HUES64 (cell line): Measurements from ENCODE around the gene ADGRL3. TPM values are rescaled to one million over a fixed set of nuclear protein-coding genes. Genes with fewer than 3 reads are reported as not detected.

ENCODE experiments used
- H3K27ac ChIP-seq: 2 replicates; pipeline ENCODE4 v1.7.0; 2013; ENCODE audit warnings: low read depth, low read length, inconsistent platforms
- H3K27me3 ChIP-seq: 2 replicates; pipeline ENCODE4 v1.6.1; 2013; ENCODE audit warnings: mild to moderate bottlenecking, low read length; ENCODE audit not compliant: insufficient read depth
- H3K36me3 ChIP-seq: 2 replicates; pipeline ENCODE4 v1.6.1; 2013; ENCODE audit warnings: mild to moderate bottlenecking, low read length; ENCODE audit not compliant: insufficient read depth
- H3K4me1 ChIP-seq: 2 replicates; pipeline ENCODE4 v1.6.1; 2013; ENCODE audit warnings: mild to moderate bottlenecking, low read length, moderate library complexity; ENCODE audit not compliant: insufficient read depth
- H3K4me3 ChIP-seq: 2 replicates; pipeline ENCODE4 v1.5.1; 2013; ENCODE audit warnings: mild to moderate bottlenecking, low read length, moderate library complexity
- H3K9ac ChIP-seq: 2 replicates; pipeline ENCODE4 v1.6.1; 2013; ENCODE audit warnings: mild to moderate bottlenecking, low read depth, low read length
- H3K9me3 ChIP-seq: 2 replicates; pipeline ENCODE4 v1.6.1; 2013; ENCODE audit warnings: low read depth, low read length; ENCODE audit not compliant: insufficient read depth
- WGBS: fragments of 150-250, 120-280 bp; methylation state at CpG from one replicate; pipeline ENCODE4 v1.1.7; 2013; ENCODE audit warnings: missing lambda C conversion rate; 5-methylcytosine and 5-hydroxymethylcytosine counted together
- polyA plus RNA-seq, 2 experiments: library from polyadenylated mRNA; stranded (reverse); fragments of 50-300 nt; gene quantifications; one replicate each; pipeline ENCODE4 v1.2.3, GENCODE V29; 2013

The ADGRL3 gene
- 9.1 TPM for polyA plus RNA-seq (2013, experiment 1 of 2)
- polyA plus RNA-seq (2013, experiment 2 of 2), result 12.4 TPM

- Histone ChIP-seq H3K4me1 (peaks cover 30% of the 10 kb centered on the region), H3K27ac (no peak within 1 kb of the TSS; the same call in 1 of the 2 replicates), H3K4me3 (peak within 1 kb of the TSS; percentile 85), H3K27me3 (peaks cover 62% of the 10 kb centered on the region), H3K9ac (peak within 1 kb of the TSS; percentile 41), H3K36me3 (no peaks in the 10 kb centered on the region), H3K9me3 (no peaks in the 10 kb centered on the region)
- WGBS, result under 1% methylated on average over 92 of the region's 92 CpGs
These were observed at the start of gene ADGRL3 for GRCh38 chr4:61200187-61200915. Gene ADGRL3, plus strand, starts transcription at chr4:61200326.

GRCh38 chr4:61152433-61152832 lies 47.7 kb upstream of the ADGRL3 start:
- H3K4me3 ChIP-seq, result no peak overlapping the region
- H3K27me3 ChIP-seq, result no peaks in the 10 kb centered on the region
- H3K4me1 ChIP-seq, result peaks cover 20% of the 10 kb centered on the region
- no peak overlapping the region for H3K27ac ChIP-seq
- H3K9ac ChIP-seq, result no peak overlapping the region
- 81% methylated on average over 4 of the region's 4 CpGs for WGBS
- no peaks in the 10 kb centered on the region for H3K9me3 ChIP-seq
- no peaks in the 10 kb centered on the region for H3K36me3 ChIP-seq

GRCh38 chr4:61160478-61160877 lies 39.6 kb upstream of the ADGRL3 start:
- Histone ChIP-seq H3K4me1 (peaks cover 20% of the 10 kb centered on the region), H3K9me3 (no peaks in the 10 kb centered on the region), H3K4me3 (no peak overlapping the region), H3K27me3 (no peaks in the 10 kb centered on the region), H3K36me3 (no peaks in the 10 kb centered on the region), H3K9ac (no peak overlapping the region), H3K27ac (no peak overlapping the region)
- 74% methylated on average over 2 of the region's 2 CpGs for WGBS

GRCh38 chr4:61162116-61162515 lies 38.0 kb upstream of the ADGRL3 start:
- H3K4me3 ChIP-seq, result no peak overlapping the region

GRCh38 chr4:61173799-61174198 lies 26.3 kb upstream of the ADGRL3 start:
- no peaks in the 10 kb centered on the region for H3K36me3 ChIP-seq
- no peaks in the 10 kb centered on the region for H3K27me3 ChIP-seq
- no CpG with 5 or more reads among the region's 1 CpG for WGBS
- H3K4me1 ChIP-seq, result no peaks in the 10 kb centered on the region
- no peak overlapping the region for H3K27ac ChIP-seq
- H3K9me3 ChIP-seq, result no peaks in the 10 kb centered on the region
- H3K9ac ChIP-seq, result no peak overlapping the region
- H3K4me3 ChIP-seq, result no peak overlapping the region

More at GRCh38 chr4:61162116-61162515, 38.0 kb upstream of the ADGRL3 start:
- no peak overlapping the region for H3K9ac ChIP-seq
- 0% methylated on average over 1 of the region's 1 CpG for WGBS
- H3K36me3 ChIP-seq, result no peaks in the 10 kb centered on the region
- no peaks in the 10 kb centered on the region for H3K9me3 ChIP-seq
- H3K27ac ChIP-seq, result no peak overlapping the region
- H3K4me1 ChIP-seq, result peaks cover 13% of the 10 kb centered on the region
- no peaks in the 10 kb centered on the region for H3K27me3 ChIP-seq

- Histone ChIP-seq H3K36me3 (no peaks in the 10 kb centered on the region), H3K9me3 (no peaks in the 10 kb centered on the region), H3K4me1 (no peaks in the 10 kb centered on the region), H3K27ac (no peak overlapping the region), H3K27me3 (no peaks in the 10 kb centered on the region), H3K9ac (no peak overlapping the region), H3K4me3 (no peak overlapping the region)
- WGBS, result 0% methylated on average over 1 of the region's 1 CpG
These were observed 24.6 kb upstream of the ADGRL3 start for GRCh38 chr4:61175495-61175894.

- no peaks in the 10 kb centered on the region for H3K9me3 ChIP-seq
- H3K9ac ChIP-seq, result no peak overlapping the region
- WGBS, result 100% methylated on average over 2 of the region's 2 CpGs
- no peaks in the 10 kb centered on the region for H3K27me3 ChIP-seq
- H3K27ac ChIP-seq, result no peak overlapping the region
- H3K36me3 ChIP-seq, result no peaks in the 10 kb centered on the region
- no peak overlapping the region for H3K4me3 ChIP-seq
- H3K4me1 ChIP-seq, result no peaks in the 10 kb centered on the region
These were observed 22.8 kb upstream of the ADGRL3 start for GRCh38 chr4:61177367-61177766.

GRCh38 chr4:61180405-61180804 lies 19.7 kb upstream of the ADGRL3 start:
- WGBS, result 51% methylated on average over 4 of the region's 5 CpGs
- H3K9me3 ChIP-seq, result peaks cover 11% of the 10 kb centered on the region
- H3K9ac ChIP-seq, result no peak overlapping the region
- no peaks in the 10 kb centered on the region for H3K27me3 ChIP-seq
- no peaks in the 10 kb centered on the region for H3K4me1 ChIP-seq
- no peaks in the 10 kb centered on the region for H3K36me3 ChIP-seq
- no peak overlapping the region for H3K4me3 ChIP-seq
- H3K27ac ChIP-seq, result no peak overlapping the region

- WGBS, result 100% methylated on average over 1 of the region's 1 CpG
- Histone ChIP-seq H3K27me3 (no peaks in the 10 kb centered on the region), H3K4me3 (no peak overlapping the region), H3K4me1 (no peaks in the 10 kb centered on the region), H3K9me3 (peaks cover 17% of the 10 kb centered on the region), H3K27ac (no peak overlapping the region), H3K9ac (no peak overlapping the region), H3K36me3 (no peaks in the 10 kb centered on the region)
These were observed 17.2 kb upstream of the ADGRL3 start for GRCh38 chr4:61182915-61183314.

- peaks cover 17% of the 10 kb centered on the region for H3K9me3 ChIP-seq
- H3K4me1 ChIP-seq, result no peaks in the 10 kb centered on the region
- no peaks in the 10 kb centered on the region for H3K27me3 ChIP-seq
- no peak overlapping the region for H3K4me3 ChIP-seq
- H3K9ac ChIP-seq, result no peak overlapping the region
- H3K36me3 ChIP-seq, result no peaks in the 10 kb centered on the region
- H3K27ac ChIP-seq, result no peak overlapping the region
These were observed 14.8 kb upstream of the ADGRL3 start for GRCh38 chr4:61185288-61185687.

- Histone ChIP-seq H3K9me3 (no peaks in the 10 kb centered on the region), H3K27ac (no peak overlapping the region), H3K27me3 (no peaks in the 10 kb centered on the region), H3K9ac (no peak overlapping the region), H3K36me3 (no peaks in the 10 kb centered on the region), H3K4me3 (no peak overlapping the region), H3K4me1 (no peaks in the 10 kb centered on the region)
- no CpG with 5 or more reads among the region's 2 CpGs for WGBS
These were observed 7.7 kb upstream of the ADGRL3 start for GRCh38 chr4:61192392-61192791.

GRCh38 chr4:61193863-61194262 lies 6.3 kb upstream of the ADGRL3 start:
- Histone ChIP-seq H3K9me3 (no peaks in the 10 kb centered on the region), H3K4me1 (no peaks in the 10 kb centered on the region), H3K36me3 (no peaks in the 10 kb centered on the region), H3K27ac (no peak overlapping the region), H3K9ac (no peak overlapping the region), H3K27me3 (peaks cover 8% of the 10 kb centered on the region; the same call in 1 of the 2 replicates), H3K4me3 (no peak overlapping the region)
- 92% methylated on average over 3 of the region's 4 CpGs for WGBS
